GM23248 (cell line): Measurements from ENCODE around the gene RAB40B. TPM values are rescaled to one million over a fixed set of nuclear protein-coding genes. Genes with fewer than 3 reads are reported as not detected.

Experiments
- DNase-seq: peaks from one replicate; pipeline ENCODE4 v3.0.0-alpha.2; 2015
- H2AFZ ChIP-seq: fragments of 200-600 bp; sonication (generic); 2 replicates; pipeline ENCODE4 v1.6.1; 2016; ENCODE audit warnings: antibody characterized with exemption
- H3F3A ChIP-seq: fragments of 200-600 bp; sonication (generic); 2 replicates; pipeline ENCODE4 v1.6.1; 2016; ENCODE audit warnings: mild to moderate bottlenecking, antibody characterized with exemption, mixed run types; ENCODE audit not compliant: insufficient read depth
- H3K27ac ChIP-seq: fragments of 200-600 bp; sonication (generic); 2 replicates; pipeline ENCODE4 v1.5.1; 2016; ENCODE audit warnings: mild to moderate bottlenecking
- H3K27me3 ChIP-seq: fragments of 200-600 bp; sonication (generic); replicated peaks from 2 replicates; pipeline ENCODE4 v1.6.1; 2016; ENCODE audit warnings: mild to moderate bottlenecking; ENCODE audit not compliant: insufficient read depth
- H3K36me3 ChIP-seq: fragments of 200-600 bp; sonication (generic); 2 replicates; pipeline ENCODE4 v1.6.1; 2016; ENCODE audit warnings: low read depth, mild to moderate bottlenecking
- H3K4me1 ChIP-seq: fragments of 200-600 bp; sonication (generic); 2 replicates; pipeline ENCODE4 v1.6.1; 2016; ENCODE audit warnings: mild to moderate bottlenecking; ENCODE audit not compliant: insufficient read depth
- H3K4me2 ChIP-seq: fragments of 200-600 bp; sonication (generic); one replicate; pipeline ENCODE4 v1.6.1; 2016; ENCODE audit warnings: mild to moderate bottlenecking; ENCODE audit not compliant: unreplicated experiment
- H3K4me3 ChIP-seq: fragments of 200-600 bp; sonication (generic); 2 replicates; pipeline ENCODE4 v1.5.1; 2016; ENCODE audit warnings: mild to moderate bottlenecking
- H3K79me2 ChIP-seq: fragments of 200-600 bp; sonication (generic); 2 replicates; pipeline ENCODE4 v1.6.1; 2016; ENCODE audit warnings: mild to moderate bottlenecking; ENCODE audit not compliant: insufficient read depth
- H3K9ac ChIP-seq: fragments of 200-600 bp; sonication (generic); 2 replicates; pipeline ENCODE4 v1.6.1; 2016; ENCODE audit warnings: mild to moderate bottlenecking
- H3K9me2 ChIP-seq: fragments of 200-600 bp; sonication (generic); 2 replicates; pipeline ENCODE4 v1.6.1; 2016; ENCODE audit warnings: mixed run types, mild to moderate bottlenecking, moderate library complexity; ENCODE audit not compliant: insufficient read depth
- H3K9me3 ChIP-seq: fragments of 200-600 bp; sonication (generic); one replicate; pipeline ENCODE4 v1.6.1; 2017; ENCODE audit warnings: low read depth
- H4K20me1 ChIP-seq: fragments of 200-600 bp; sonication (generic); 2 replicates; pipeline ENCODE4 v1.6.0; 2016; ENCODE audit not compliant: insufficient read depth
- EZH2 ChIP-seq: fragments of 200-600 bp; sonication (generic); IDR thresholded peaks from 2 replicates; pipeline ENCODE4 v1.6.1; 2018; ENCODE audit warnings: antibody characterized with exemption, mild to moderate bottlenecking; ENCODE audit not compliant: insufficient read depth, poor library complexity, severe bottlenecking
- EZH2phosphoT487 ChIP-seq: fragments of 200-600 bp; sonication (generic); IDR thresholded peaks from 2 replicates; pipeline ENCODE4 v1.6.1; 2018; ENCODE audit warnings: antibody characterized with exemption, moderate library complexity, mild to moderate bottlenecking, low read depth; ENCODE audit not compliant: insufficient read depth
- WGBS, 2 experiments: methylation state at CpG; one replicate each; pipeline ENCODE4 v1.1.6; 2015 to 2017; ENCODE audit warnings: low lambda C conversion rate in 2 of 2, low coverage in 1 of 2; ENCODE audit errors: missing lambda C conversion rate in 2 of 2; 5-methylcytosine and 5-hydroxymethylcytosine counted together
- in situ Hi-C: fragments of 300-500 bp; cut with MboI; formaldehyde crosslinking; loops from 2 replicates; pipeline ENCODE4 v1.15.0; 2020
- polyA plus RNA-seq: library from polyadenylated mRNA; unstranded; fragments of >200 nt; fragmentation: Nextera tagmentation; extraction: Ambion mirVana; gene quantifications from 2 replicates; pipeline ENCODE4 v1.2.1, GENCODE V29; 2016
- total RNA-seq: library from RNA; depleted of rRNA; stranded (reverse); fragments of >200 nt; shearing (Covaris generic); gene quantifications from 2 replicates; pipeline ENCODE4 v1.2.3, GENCODE V29; 2014

RAB40B gene
- total and polyA plus RNA-seq, 2 experiments from 2014 or later, result 23.7 to 23.8 TPM

DNA sequence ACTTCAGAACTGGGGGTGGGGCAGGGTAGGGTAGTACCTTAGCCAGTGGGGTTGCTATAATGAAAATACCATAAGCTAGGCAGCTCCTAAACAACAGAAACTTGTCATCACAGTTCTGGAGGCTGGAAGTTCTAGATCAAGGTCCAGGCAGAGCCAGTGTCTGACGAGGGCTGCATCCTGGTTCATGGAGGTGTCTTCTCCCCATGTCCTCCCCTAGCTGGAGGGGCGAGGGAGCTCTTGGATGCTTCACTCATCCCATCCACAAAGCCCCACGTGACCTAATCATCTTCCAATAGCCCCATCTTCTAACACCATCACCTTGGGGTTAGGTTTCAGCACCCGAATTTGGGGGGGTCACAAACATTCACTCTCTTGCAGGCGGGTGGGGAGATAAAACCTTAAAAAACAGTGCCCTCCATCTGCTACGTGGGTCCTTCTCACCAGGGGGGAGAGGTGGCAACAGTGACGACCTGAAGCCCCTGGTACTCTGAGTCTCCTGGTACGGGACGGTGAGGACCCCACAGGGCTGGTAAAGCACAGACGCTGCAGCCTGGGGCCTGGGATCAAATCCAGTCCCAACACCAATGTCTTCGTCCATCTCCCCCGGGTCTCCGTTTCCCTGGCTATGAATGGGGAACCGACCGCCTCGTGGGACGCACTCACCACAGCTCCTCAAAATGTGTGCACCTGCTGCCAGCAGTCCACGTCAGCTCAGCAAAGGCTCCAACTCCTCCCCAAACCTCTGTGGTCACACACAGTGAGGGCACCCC lies 22.8 kb downstream of the RAB40B start:
- Histone ChIP-seq H4K20me1 (no peaks in the 10 kb centered on the region), H3K27ac (no peak overlapping the region), H3K9me2 (no peaks in the 10 kb centered on the region), H3K27me3 (no peaks in the 10 kb centered on the region), H2AFZ (no peak overlapping the region), H3K9ac (no peak overlapping the region), H3K79me2 (no peaks in the 10 kb centered on the region), H3K9me3 (no peaks in the 10 kb centered on the region), H3F3A (no peaks in the 10 kb centered on the region), H3K4me2 (no peak overlapping the region), H3K4me1 (no peaks in the 10 kb centered on the region), H3K4me3 (no peak overlapping the region), H3K36me3 (no peaks in the 10 kb centered on the region)
- WGBS, 2 experiments, result 83 to 84% methylated on average over 16 to 18 of the region's 18 CpGs
- TF ChIP-seq EZH2 (no peak), EZH2phosphoT487 (no peak)
- in situ Hi-C loops, result no loop called here
- no peak for DNase-seq

DNA sequence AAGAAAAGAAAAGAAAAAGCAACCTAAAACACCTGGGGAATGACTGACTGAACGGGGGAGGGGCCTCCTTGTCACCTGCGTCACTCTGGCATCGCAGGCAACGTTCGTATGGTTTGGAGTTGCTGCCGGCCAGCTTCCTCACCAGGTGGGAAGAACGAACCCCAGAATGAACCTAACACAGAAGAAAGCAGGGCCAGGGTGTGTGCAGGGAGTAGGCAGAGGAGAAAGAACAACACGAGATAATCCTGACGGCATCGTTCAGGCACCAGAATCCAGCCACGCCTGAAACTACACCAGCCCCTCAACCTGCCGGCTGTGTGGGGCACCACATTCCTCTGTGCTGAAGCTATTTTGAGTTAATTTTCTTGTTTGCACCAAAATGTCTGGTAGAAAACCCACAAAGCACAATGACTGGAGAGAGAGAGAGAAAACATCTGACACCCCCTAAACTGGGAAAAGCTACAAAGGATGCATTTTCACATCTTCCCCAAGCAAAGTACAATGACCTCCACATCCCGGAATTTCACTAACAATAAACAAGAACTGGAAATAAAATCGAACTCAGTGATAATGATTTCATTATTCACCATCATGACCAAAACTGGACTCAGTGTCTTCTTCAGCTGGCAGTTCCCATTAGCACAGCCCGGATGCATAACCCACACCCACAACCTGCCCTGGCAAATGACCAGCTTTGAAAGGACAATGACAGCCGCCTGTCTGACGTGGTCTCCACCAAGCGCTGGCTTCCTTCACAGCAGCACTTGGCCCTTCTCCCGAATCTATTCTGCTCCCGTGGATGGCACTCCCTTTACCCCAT lies 23.6 kb downstream of the RAB40B start:
- Histone ChIP-seq H3K9ac (no peak overlapping the region), H3K4me2 (no peak overlapping the region), H3F3A (no peaks in the 10 kb centered on the region), H2AFZ (no peak overlapping the region), H3K4me3 (no peak overlapping the region), H3K36me3 (no peaks in the 10 kb centered on the region), H4K20me1 (no peaks in the 10 kb centered on the region), H3K27me3 (no peaks in the 10 kb centered on the region), H3K9me2 (no peaks in the 10 kb centered on the region), H3K27ac (no peak overlapping the region), H3K9me3 (no peaks in the 10 kb centered on the region), H3K4me1 (peaks cover under 1% of the 10 kb centered on the region; the same call in 1 of the 2 replicates), H3K79me2 (no peaks in the 10 kb centered on the region)
- TF ChIP-seq EZH2, result no peak
- in situ Hi-C loops, result no loop called here
- WGBS, 2 experiments, result 74 to 76% methylated on average over 19 to 20 of the region's 20 CpGs
- DNase-seq, result no peak

DNA sequence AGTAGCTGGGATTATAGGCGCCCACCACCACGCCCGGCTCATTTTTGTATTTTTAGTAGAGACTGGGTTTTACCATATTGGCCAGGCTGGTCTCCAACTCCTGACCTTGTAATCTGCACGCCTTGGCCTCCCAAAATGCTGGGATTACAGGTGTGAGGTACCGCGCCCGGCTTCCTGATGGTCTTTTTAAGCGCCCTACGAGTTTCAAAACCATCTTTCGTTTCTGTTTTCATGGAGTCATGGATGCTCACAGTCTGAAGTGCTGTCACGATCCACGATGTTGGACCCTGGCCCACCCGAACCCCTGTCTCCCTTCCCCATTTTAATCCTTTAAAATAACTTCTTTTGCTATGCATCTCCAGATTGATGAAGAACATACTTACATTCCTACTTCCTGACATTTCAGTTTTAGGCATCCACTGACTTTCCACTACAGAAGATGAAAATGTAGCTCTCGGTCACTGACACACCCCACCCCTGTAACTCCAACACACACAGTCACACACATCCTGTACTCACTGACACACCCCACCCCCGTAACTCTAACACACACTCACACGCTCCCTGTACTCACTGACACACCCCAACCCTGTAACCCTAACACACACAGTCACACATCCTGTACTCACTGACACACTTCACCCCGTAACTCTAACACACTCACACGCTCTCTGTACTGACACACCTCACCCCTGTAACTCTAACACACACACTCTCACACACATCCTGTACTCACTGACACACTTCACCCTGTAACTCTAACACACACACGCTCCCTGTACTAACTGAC lies 27.6 kb downstream of the RAB40B start:
- no peak for DNase-seq

DNA sequence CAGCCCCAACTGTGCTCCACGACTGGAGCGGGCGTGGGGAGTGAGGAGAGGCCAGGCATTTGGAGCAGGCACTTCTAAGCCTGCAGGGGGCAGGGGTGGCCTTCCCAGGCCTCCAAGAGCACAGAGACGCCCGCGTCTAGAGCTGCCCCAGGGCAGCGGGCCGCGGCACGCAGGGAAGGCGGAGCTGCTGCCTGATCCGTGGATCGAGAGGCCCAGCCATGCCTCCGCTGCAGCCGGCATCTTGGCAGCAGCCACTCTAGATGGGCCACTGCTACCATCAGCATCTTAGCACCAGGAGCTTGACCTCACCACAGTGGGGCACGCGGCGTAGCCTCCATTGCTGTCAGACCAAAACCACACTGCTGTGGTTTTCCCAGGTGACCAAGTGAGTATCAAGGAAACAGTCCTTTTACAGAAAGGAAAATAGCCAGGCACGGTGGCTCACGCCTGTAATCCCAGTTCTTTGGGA lies 29.8 kb downstream of the RAB40B start:
- H3K9me2 ChIP-seq, result no peaks in the 10 kb centered on the region
- H3K36me3 ChIP-seq, result no peaks in the 10 kb centered on the region
- H4K20me1 ChIP-seq, result no peaks in the 10 kb centered on the region
- H2AFZ ChIP-seq, result peak overlapping the region; percentile 69
- in situ Hi-C loops, result no loop called here
- 26 to 31% methylated on average over 19 to 20 of the region's 20 CpGs for WGBS, 2 experiments
- no peaks in the 10 kb centered on the region for H3F3A ChIP-seq
- H3K27me3 ChIP-seq, result no peaks in the 10 kb centered on the region
- H3K4me2 ChIP-seq, result peak overlapping the region; percentile 49
- no peaks in the 10 kb centered on the region for H3K9me3 ChIP-seq
- no peaks in the 10 kb centered on the region for H3K79me2 ChIP-seq
- H3K9ac ChIP-seq, result peak overlapping the region; percentile 21
- TF ChIP-seq EZH2 (no peak), EZH2phosphoT487 (no peak)
- H3K4me1 ChIP-seq, result peaks cover 8% of the 10 kb centered on the region; the same call in 1 of the 2 replicates
- peak; percentile 90 for DNase-seq
- H3K27ac ChIP-seq, result no peak overlapping the region
- H3K4me3 ChIP-seq, result peak overlapping the region; percentile 29; the same call in 1 of the 2 replicates

More for the DNA sequence above, 27.6 kb downstream of the RAB40B start:
- Histone ChIP-seq H3K4me3 (no peak overlapping the region), H3K9me3 (no peaks in the 10 kb centered on the region), H3K79me2 (no peaks in the 10 kb centered on the region), H3F3A (no peaks in the 10 kb centered on the region), H3K27me3 (no peaks in the 10 kb centered on the region), H3K36me3 (no peaks in the 10 kb centered on the region), H4K20me1 (no peaks in the 10 kb centered on the region), H3K4me2 (no peak overlapping the region), H3K9ac (0 out of 2 replicates have a peak overlapping the region, but pooled peaks have one; percentile 31), H3K27ac (peak overlapping the region; percentile 26; the same call in 1 of the 2 replicates), H3K9me2 (no peaks in the 10 kb centered on the region), H3K4me1 (peaks cover 8% of the 10 kb centered on the region; the same call in 1 of the 2 replicates), H2AFZ (no peak overlapping the region)
- in situ Hi-C loops, result no loop called here
- TF ChIP-seq EZH2phosphoT487 (no peak), EZH2 (no peak)
- 91% methylated on average over 19 of the region's 19 CpGs for WGBS, 2 experiments
